ENCODE data around the gene WWOX. TPM values are rescaled to one million over a fixed set of nuclear protein-coding genes. Genes with fewer than 3 reads are reported as not detected.

Gene WWOX
- total and polyA plus RNA-seq, 2 of the 4 experiments (the other 2 are of a cell fraction) = 2.7 to 5.4 TPM

DNA sequence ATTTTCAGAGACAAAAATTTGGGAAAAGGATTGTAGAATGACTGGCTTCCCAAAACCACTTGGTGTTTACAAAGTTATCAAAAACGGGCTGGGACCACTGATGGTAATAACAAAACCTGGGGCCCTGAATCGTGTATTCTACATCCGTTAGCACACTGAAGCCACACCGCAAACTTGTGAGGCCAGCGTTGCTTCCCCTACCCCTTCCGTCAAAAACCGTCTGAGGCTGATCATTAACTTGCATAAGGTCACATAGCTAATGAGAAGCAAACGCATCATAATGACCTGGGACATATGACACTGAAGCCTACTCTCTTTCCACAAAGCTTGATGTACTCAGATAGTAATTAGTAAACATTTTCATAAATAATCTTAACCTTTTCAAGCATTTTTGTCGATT, 796.8 kb downstream of the WWOX start:
- Histone ChIP-seq H3K18ac (ENCODE audit: low read depth, low read length) (no peak overlapping the region), H2AK5ac (ENCODE audit: low read depth, low read length) (no peak overlapping the region), H3K36me3 (ENCODE audit: control insufficient read depth, insufficient read depth, low read length) (no peaks in the 10 kb centered on the region), H2BK5ac (ENCODE audit: low read depth, low read length, poor library complexity, severe bottlenecking) (no peak overlapping the region), H3K14ac (replicated peaks; ENCODE audit: low read depth, low read length) (no peak overlapping the region), H3K79me1 (ENCODE audit: low read depth in 1 of 2, low read length in 2 of 2) (no peaks in the 10 kb centered on the region), H3K4me3 (ENCODE audit: insufficient read depth, low read depth, low read length) (no peak overlapping the region), H2BK15ac (ENCODE audit: low read depth, low read length) (no peak overlapping the region), H2BK120ac (ENCODE audit: low read depth, low read length) (no peak overlapping the region), H3K9me3 (ENCODE audit: control insufficient read depth, insufficient read depth, low read length) (peaks cover 9% of the 10 kb centered on the region), H4K5ac (ENCODE audit: low read depth, low read length) (no peak overlapping the region), H2AK9ac (replicated peaks; ENCODE audit: low read depth, low read length, poor library complexity) (no peak overlapping the region), H4K8ac (ENCODE audit: low read depth in 2 of 2, low read length in 2 of 2) (no peak overlapping the region), H4K91ac (ENCODE audit: insufficient read depth, low read depth, low read length) (no peak overlapping the region), H4K20me1 (ENCODE audit: insufficient read depth, low read length) (no peaks in the 10 kb centered on the region), H3K4me1 (ENCODE audit: control insufficient read depth, insufficient read depth, low read length) (no peaks in the 10 kb centered on the region), H3K9ac (ENCODE audit: low read depth, low read length) (no peak overlapping the region), H3K27ac (ENCODE audit: insufficient read depth, low read length) (no peak overlapping the region), H3K9me1 (ENCODE audit: insufficient read depth, low read length) (no peaks in the 10 kb centered on the region), H3K27me3 (ENCODE audit: control insufficient read depth, insufficient read depth, low read length) (no peaks in the 10 kb centered on the region), H2BK20ac (ENCODE audit: low read depth, low read length) (no peak overlapping the region), H3K23ac (ENCODE audit: low read depth, low read length) (no peak overlapping the region), H3K56ac (ENCODE audit: extremely low read depth, insufficient read depth, low read length) (no peak overlapping the region), H2AFZ (replicated peaks; ENCODE audit: low read length, poor library complexity) (no peak overlapping the region), H3K4ac (ENCODE audit: low read depth, low read length) (no peak overlapping the region), H3K4me2 (ENCODE audit: low read depth, low read length) (no peak overlapping the region)
- in situ Hi-C loops (cut with MboI; ENCODE audit: low sequenced_read_pairs) = no loop called here
- no peak for TF ChIP-seq ELK1 (IDR thresholded peaks at IDR 0.05; ENCODE audit: borderline replicate concordance, low read depth, low read length)
- TF ChIP-seq RAD21 (IDR thresholded peaks at IDR 0.05; ENCODE audit: low read length) = no peak
- no peak for TF ChIP-seq MAZ (IDR thresholded peaks at IDR 0.05; ENCODE audit: borderline replicate concordance, low read depth, low read length)
- TF ChIP-seq MXI1 (IDR thresholded peaks at IDR 0.05; ENCODE audit: borderline replicate concordance, low read depth, low read length) = no peak
- no peak for TF ChIP-seq BHLHE40 (IDR thresholded peaks at IDR 0.05; ENCODE audit: low read depth, low read length)
- no peak for TF ChIP-seq MAFK (IDR thresholded peaks at IDR 0.05; ENCODE audit: low read depth, low read length)
- TF ChIP-seq CEBPB (IDR thresholded peaks at IDR 0.05; ENCODE audit: low read depth, low read length) = no peak
- TF ChIP-seq CHD1 (IDR thresholded peaks at IDR 0.05; ENCODE audit: low read depth, low read length) = no peak
- TF ChIP-seq POLR2A (IDR thresholded peaks at IDR 0.05; ENCODE audit: low read depth, low read length) = no peak
- TF ChIP-seq SMC3 (IDR thresholded peaks at IDR 0.05; ENCODE audit: low read depth, low read length) = no peak
- no peak for TF ChIP-seq RFX5 (IDR thresholded peaks at IDR 0.05; ENCODE audit: low read depth, low read length)
- no peak for ATAC-seq (ENCODE audit: low read depth)
- dilution Hi-C loops (cut with HindIII; ENCODE audit: low sequenced_read_pairs, unreplicated experiment) = no loop called here
- no peak for DNase-seq
- ChIA-PET POLR2A (ENCODE audit: unreplicated experiment) (no interaction called here), CTCF (no interaction called here)
- WGBS, 2 experiments (ENCODE audit: extremely low coverage in 2 of 2, insufficient read length in 1 of 2) = 37% methylated on average over 2 of the region's 9 CpGs; no CpG with 5 or more reads in 1 of the 2 experiments
- intact Hi-C loops (cut with micrococcal nuclease) = no loop called here
- no TSS peak for BruUV-seq (replicated peaks)
